Posterior vena cava (tissue), 2 donors: ENCODE measurements around the gene NGF. TPM values are rescaled to one million over a fixed set of nuclear protein-coding genes. Genes with fewer than 3 reads are reported as not detected.
A peak's percentile ranks its signal among the peaks of the same experiment; 100 is the strongest.
"Not testable (repeated sequence)": the region's sequence is repeated elsewhere in the genome, so short reads cannot be mapped to it uniquely, and the experiment has no call there.

ENCODE experiments used
- DNase-seq: peaks from one replicate; pipeline ENCODE4 v3.0.0-alpha.2; 2020; ENCODE audit warnings: low spot score
- intact Hi-C, 2 donors: fragments of 100-400 bp; cut with DNase I; formaldehyde crosslinking; loops; one replicate each; pipeline versions ENCODE4 v1.14.1 to v1.14.2; 2022 to 2023
- long read RNA-seq, 2 donors: library from polyadenylated mRNA; unstranded; transcript quantifications; one replicate each; pipeline ENCODE4 v2.0.0, GENCODE V29; 2020 to 2021
- total RNA-seq, 2 donors: library from RNA; stranded (reverse); fragmentation: NEBNext Ultra II Directional; extraction: Animal tissue kit (Norgen Biotek cat#: 25700); gene quantifications; one replicate each; pipeline ENCODE4 v1.2.1, GENCODE V29; 2021
- donor health status: DM: yes; HTN: yes; CAD: no.
- donor health status: DM: yes; HTN: yes; CAD: no.

NGF gene
- 1 to 10 TPM; 5.1 to 6.7 TPM for total RNA-seq
- long read RNA-seq, donor 1, partial matches to known transcripts: 0 of 8 reads
- long read RNA-seq, donor 1, other reads (novel, unspliced or antisense): 7 of 8 reads
- long read RNA-seq, donor 2, transcript NGF-201 (3 exons, 1,047 nt): major isoform, 7 of 14 reads
- long read RNA-seq, donor 2, partial matches to known transcripts: 0 of 14 reads
- long read RNA-seq, donor 2, other reads (novel, unspliced or antisense): 7 of 14 reads

DNA sequence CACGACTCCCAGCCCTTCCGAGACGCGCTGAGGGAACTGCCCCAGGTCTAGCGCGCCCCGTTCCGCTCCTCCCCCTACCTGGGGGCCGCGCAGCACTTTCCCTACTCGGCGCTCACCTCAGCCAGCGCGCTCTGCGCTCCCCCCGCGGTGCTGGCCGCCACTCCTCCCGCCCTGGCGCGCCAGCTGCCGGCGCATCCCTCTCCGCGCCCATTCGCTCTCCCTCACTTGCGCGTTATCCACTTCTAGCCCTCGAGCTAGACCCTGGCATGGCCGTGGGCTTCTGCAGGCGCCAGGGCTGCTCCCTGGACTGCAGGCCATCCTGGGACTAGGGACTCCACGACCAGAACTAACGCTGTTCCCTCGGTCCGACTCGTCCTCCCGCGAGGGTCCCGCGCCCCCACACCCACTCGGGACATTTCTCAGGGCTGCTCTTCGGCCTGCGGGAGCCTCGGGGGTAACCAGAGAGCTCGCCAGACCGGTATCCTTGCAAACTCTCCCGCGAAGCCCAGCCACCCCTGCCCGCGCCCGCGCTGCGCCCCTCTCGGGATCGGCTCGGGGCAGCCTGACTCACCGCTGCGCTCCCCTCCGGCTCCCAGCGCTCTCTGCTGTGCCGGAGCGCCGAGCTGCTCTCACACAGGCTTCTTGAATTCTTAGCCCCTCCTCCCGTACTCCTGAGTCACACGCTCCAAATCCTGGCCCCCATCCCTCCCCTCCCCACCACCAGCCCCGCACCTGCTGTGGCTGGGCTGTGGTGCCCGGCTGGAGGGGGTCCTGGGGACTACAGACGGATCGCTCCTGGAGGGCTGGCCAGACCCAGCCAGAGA lies at the start of gene NGF:
Gene NGF, minus strand, starts transcription at position 617 of the 824 bp plus-strand sequence. CDS start 51,454 bp downstream, outside the sequence.
- DNase-seq: peak; percentile 90
- intact Hi-C loops: loop anchor here in 1 of 2 donors (10.0 kb wide), 1 partner anchor 153 kb away; no protein-coding TSS in a partner anchor

DNA sequence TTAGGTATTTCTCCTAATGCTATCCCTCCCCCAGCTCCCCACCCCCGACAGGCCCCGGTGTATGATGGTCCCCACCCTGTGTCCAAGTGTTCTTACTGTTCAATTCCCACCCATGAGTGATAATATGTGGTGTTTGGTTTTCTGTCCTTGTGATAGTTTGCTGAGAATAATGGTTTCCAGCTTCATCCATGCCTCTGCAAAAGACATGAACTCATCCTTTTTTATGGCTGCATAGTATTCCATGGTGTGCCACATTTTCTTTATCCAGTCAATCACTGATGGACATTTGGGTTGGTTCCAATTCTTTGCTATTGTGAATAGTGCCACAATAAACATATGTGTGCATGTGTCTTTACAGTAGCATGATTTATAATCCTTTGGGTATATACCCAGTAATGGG lies 45.4 kb upstream of the NGF start:
- DNase-seq, intact Hi-C loops: not testable (repeated sequence)

DNA sequence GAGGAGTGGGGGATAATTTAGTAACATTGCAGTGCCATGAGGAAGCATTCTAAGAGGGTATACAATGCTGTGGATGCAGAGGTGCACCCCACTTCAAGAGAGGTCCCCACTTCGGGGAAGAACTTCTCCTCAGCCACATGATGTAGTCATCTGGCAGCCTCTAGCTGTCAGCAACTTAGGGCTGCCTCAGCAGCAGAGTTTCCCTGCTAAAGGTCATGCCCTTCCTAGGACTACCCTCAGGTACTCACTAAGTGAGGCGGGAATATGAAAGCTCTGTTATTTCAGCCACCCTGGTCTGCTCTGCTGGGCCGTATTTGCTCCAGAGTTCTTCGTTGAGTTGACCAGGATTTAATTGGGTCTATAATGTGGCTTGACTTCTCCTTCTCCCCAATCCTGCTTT lies 41.9 kb upstream of the NGF start:
- intact Hi-C loops: no loop called here
- no peak for DNase-seq

DNA sequence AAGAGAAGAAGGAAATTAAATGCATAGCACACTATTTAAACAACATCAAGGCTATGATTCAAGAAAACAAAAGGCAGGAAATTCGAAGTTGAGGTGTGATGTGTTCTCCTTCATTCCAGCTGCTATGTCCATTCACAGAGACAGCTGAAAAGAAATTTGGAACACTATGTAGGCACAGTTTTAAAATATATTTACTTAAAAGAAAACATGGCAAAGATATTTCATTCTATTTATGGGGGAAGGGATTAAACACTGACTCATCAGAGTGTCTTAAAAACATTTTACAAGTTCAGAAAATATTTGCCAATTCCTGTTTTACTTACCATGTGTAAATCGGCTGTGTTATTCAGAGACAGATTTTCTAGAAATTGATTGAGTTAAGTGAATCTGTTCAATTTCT lies 39.4 kb upstream of the NGF start:
- no peak for DNase-seq
- intact Hi-C loops: no loop called here

DNA sequence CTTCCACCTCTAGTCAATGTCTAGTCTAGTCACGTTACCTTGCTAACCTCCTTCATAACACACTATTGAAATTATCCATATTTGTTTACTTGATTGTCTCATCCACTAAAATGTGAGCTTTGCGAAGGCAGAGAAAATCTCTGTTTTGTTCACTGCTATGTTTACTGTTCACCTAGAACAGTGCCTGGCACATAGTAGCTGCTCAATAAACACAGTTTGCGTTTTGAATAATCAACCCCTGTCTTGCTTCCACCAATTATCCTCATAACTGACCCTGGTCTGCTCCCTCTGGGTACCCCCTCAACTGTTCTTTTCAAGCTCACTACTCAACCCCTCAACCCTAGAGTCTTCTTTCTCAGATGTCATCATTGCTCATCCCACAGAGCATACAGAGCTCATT lies 36.5 kb upstream of the NGF start:
- no peak for DNase-seq
- intact Hi-C loops: no loop called here

DNA sequence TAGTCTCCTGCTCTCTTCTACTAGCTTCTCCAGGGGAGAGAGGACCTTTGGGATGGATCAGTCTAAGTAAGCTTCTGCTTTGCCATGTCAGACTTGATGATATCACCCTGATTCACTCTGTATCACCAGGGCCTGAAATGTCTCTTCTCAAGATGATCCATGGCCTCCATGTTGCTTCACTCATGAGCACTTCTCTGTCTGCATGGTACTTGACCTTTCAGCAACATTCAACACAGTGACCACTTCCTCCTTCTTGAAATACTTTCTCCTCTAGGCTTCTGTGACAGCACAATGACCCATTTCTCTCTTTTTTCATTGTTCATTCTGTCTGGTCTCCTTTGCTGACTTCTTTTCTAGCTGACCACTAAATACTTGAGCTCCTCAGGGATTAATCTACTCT lies 35.3 kb upstream of the NGF start:
- DNase-seq: no peak
- intact Hi-C loops: no loop called here

DNA sequence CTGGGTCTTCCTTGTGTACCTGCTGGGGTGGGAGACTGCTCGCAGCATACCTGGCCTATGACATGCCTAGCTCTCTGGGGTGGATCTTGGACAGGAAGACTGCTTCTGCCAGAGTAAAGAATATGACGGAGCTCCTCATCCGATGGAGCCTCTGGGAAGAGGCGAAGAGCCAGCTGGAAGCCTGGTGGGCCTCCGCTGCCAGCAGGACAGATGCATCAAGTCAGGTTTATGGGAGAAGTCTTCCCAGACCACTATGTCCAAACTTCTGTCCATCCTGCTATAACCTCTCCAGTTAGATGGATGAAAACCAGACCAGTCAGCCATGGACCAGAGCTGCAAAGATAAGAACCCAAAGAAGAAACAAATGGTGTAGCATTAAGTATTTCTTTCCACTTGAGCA lies 27.7 kb upstream of the NGF start:
- intact Hi-C loops: no loop called here
- no peak for DNase-seq

DNA sequence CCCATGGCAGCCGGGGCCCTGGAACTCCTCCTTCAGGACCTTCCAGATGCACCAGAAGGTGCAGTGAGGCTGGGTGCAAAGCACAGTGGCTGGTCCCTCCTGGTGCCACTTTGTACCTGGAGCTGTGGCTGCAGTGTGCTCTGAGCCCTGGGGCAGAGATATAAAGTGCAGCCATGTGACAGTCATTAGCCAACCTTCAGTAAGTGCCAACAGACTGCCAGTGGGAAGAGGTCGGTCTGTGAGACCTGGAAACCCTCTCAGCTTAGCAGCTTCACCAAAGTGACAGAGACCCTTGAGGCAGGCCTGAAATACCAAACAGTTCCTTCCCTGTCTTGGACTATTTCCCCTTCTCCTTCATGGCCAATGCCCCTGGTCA lies 26.7 kb upstream of the NGF start:
- no peak for DNase-seq
- intact Hi-C loops: no loop called here

DNA sequence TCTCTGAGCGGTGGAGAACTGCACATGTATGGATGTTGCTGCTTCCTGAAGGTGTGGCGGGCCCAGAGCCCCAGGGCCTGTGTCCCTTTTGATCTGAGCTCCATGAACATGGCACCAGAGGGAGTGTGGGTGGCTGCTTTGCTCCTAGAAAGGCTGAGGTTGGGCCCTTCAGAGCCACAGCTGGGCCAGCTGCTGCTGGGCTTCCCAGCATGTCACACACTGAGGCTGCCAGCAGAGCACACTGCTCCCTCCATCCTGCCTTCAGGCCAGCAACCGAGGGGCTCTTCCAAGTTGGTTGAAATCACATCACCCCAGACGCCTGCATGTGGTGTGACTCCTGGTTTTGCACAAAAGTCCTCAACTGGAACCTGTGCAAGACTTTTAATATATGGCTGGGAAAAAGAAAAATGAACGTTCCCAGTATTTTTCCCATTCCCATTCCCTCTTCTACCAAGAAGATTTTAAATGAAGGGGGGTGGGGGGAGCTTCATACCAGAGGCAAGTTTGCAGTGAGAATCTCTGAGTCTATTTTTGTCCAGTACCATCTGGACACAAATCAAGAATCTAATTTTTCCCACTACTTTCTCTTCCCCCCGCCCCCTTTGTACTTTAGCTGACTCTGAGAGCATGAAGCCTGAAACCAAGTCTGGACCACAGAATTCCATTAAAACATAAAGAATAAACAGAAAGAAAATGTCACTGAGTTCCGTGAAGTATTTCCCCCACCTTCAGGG lies 26.2 kb upstream of the NGF start:
- intact Hi-C loops: no loop called here
- DNase-seq: no peak

DNA sequence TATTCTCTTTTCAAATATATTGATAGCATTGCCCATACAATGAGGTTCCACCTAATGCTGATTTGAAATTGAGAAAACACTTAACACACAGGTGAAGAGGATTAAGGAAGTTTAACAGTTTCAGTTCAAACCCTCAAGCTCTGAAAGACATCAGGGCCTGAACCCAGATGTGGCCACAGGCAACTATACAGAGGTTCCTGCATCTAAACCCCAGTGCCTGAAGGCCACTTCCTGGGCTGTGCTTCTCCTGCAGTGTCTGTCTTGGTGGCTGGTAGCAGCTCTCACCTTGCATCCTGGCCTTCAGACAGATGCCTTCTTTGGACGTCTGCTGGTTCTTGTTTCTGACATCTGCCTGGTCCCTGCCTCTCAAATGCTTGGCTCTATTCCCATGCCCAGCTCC lies 25.1 kb upstream of the NGF start:
- intact Hi-C loops: no loop called here
- DNase-seq: no peak

DNA sequence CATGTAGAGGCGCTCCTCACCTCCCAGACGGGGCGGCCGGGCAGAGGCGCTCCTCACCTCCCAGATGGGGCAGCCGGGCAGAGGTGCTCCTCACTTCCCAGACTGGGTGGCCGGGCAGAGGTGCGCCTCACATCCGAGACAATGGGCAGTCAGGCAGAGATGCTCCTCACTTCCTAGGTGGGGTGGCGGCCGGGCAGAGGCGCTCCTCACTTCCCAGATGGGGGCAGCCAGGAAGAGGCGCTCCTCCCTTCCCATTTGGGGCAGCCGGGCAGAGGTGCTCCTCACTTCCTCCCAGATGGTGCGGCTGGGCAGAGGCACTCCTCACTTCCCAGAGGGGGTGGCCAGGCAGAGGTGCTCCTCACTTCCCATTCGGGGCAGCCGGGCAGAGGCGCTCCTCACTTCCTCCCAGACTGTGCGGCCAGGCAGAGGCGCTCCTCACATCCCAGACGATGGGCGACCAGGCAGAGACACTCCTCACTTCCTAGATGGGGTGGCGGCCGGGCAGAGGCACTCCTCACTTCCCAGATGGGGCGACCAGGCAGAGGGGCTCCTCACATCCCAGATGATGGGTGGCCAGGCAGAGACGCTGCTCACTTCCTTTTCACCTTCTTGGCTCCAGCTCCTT lies 22.6 kb upstream of the NGF start:
- intact Hi-C loops, DNase-seq: not testable (repeated sequence)

DNA sequence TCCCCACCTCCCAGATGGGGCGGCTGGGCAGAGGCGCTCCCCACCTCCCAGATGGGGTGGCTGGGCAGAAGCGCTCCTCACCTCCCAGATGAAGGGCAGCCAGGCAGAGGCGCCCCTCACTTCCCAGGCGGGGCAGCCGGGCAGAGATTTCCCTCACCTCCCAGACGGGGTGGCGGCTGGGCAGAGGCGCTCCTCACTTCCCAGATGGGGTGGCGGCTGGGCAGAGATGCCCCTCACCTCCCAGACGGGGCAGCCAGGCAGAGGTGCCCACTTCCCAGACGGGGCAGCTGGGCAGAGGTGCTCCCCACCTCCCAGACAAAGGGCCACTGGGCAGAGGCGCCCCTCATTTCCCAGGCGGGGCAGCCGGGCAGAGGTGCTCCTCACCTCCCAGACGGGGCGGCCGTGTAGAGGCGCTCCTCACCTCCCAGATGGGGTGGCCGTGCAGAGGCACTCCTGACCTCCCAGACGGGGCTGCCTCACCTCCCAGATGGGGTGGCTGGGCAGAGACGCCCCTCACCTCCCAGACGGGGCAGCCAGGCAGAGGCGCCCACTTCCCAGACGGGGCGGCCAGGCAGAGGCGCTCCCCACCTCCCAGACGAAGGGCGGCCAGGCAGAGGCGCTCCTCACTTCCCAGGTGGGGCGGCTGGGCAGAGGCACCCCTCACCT lies 21.9 kb upstream of the NGF start:
- DNase-seq, intact Hi-C loops: not testable (repeated sequence)

DNA sequence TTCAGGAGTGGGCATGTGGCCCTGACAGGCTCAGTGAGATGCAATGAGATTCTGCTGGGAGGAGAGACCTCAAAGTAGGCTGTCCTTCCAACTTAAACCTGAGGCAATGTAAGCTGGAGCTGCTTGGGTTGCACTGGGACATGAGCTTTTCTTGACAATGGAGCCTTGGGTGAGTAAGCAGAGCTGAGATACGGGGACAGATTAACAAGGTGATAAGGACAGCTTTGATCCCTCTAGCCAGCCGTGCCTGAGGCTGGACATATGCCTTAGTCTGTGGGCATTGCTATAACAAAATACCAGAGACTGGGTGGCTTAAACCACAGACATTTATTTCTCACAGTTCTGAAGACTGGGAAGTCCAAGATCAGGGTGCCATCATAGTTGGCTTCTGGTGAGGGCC lies 18.3 kb upstream of the NGF start:
- DNase-seq: no peak
- intact Hi-C loops: no loop called here

DNA sequence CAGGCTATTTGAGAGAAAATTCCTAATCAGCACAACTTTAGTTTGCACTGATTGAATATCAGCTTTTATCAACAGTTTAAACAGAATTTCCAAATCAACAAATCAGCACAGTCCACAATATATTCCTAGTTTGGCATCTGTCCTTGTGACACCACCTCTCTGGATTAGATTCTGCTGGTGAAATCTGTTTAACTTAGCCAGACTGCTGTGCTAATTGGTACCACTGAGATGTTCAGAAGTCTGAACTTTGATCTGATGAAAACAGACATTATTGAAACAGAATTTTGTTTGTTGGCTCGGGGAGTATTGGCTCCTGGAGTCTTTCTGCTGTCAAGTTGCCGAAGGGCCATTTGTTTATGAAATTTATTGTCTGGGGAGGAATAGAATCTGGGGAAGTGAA lies 17.0 kb upstream of the NGF start:
- intact Hi-C loops: no loop called here
- no peak for DNase-seq

DNA sequence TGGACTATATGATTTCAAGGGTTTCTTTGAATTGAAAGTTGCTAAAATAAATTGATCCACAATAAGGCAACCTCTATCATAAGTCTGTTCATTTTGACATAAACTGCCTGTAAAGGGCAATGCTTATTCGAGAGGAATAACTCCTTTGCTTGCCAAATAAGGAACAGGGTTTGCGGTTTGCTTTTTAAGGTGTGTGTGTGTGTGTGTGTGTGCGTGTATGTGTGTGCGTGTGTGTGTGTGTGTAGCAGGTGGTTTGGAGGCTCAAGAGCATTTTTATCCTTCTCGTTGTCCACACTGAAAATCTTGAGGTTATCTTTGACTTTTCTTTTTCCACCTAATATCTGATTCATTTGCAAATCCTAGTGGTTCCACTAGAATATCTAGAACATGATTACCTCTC lies 13.1 kb upstream of the NGF start:
- intact Hi-C loops: no loop called here
- DNase-seq: no peak

DNA sequence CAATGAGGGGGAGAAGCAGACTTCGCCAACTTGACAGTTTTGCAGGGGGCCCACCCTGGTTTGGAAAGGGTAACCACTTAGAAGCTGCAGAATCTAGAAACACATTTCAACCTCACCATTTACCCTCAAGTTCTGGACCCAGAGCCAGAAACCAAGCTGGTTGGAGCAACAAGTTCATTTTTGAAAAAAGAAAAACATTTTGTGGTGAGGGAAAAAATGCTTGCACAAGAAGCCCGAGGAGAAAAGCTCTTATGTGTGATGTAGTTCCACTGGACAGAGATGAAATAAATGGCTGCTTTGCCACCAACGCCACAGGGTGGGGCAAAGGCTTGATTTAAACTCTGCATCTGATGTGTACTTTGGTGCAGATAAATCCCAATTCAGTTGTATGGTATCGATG lies 10.6 kb upstream of the NGF start:
- no peak for DNase-seq
- intact Hi-C loops: no loop called here

DNA sequence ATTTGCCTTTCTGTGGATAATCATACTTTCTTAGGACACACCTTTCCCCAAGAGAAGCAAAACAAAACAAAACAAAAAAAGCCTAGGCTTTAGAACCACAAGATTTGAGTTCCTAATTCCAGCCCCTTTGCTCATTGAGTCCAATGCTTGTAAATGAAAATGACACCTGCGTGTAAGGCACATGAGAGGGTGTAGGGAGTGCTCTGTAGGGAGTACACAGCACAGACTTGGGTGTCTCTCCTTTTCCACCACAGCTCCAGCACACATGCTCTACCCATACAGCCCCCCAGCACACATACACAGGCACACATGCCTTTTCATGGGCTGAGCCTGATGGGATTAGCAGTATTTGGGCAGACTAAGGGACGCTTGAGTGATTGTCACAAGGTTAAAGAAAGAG lies 9.2 kb upstream of the NGF start:
- intact Hi-C loops: no loop called here

DNA sequence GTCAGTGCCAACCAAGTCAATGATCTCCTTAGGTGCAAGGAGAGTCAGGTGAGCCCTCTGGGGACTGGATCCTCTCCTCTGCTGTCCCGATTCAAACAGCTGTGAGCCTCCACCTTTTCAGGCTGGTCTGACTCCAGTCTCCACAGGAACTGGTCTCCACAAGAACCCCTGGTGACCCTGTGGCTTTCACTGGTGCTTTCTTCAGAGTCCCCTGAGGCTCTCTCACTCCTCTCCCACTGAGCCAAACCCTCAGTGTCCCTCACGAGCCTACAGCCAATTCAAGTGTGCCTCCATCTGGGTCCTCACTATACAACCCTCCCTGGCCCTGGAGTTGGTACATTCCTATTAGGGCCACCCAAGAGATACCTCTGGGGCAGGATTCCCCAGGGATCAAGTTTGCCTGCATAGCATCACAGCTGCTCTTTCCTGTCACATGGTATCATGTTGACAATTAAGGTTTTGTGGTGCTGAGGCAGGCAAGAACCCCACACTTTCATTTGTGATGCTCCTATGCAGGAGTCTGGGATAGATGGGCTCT lies 5.2 kb upstream of the NGF start:
- no peak for DNase-seq
- intact Hi-C loops: no loop called here

More for the DNA sequence above, 9.2 kb upstream of the NGF start:
- DNase-seq: no peak

DNA sequence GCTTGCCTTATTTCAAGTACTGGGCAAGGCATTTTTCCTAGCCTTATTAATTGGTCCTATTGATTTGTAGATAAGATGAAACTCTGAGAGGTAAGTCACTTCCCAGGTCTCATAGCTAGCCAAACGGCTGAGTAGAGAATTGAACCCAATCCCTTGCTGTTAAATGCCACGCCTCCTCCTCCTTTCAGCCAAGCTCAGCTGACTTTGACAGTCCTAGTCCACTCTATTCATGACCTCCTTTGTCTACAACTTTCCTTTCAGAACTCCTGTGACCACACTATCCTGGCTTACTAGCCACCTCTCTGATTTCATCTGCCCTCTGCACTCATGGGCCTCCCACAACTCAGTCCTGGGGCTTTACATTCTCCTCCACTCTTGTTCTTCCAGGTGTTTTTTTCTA lies 3.9 kb upstream of the NGF start:
- no peak for DNase-seq
- intact Hi-C loops: no loop called here
